AML-193 (cell line): ENCODE measurements around the gene ARPC4.
"Not testable (repeated sequence)": the region's sequence is repeated elsewhere in the genome, so short reads cannot be mapped to it uniquely, and the experiment has no call there.

Source experiments
- DNase-seq, 2 experiments: peaks; one replicate each; lab custom pipeline; 2025; lab: John Stamatoyannopoulos, UW

Gene ARPC4

DNA sequence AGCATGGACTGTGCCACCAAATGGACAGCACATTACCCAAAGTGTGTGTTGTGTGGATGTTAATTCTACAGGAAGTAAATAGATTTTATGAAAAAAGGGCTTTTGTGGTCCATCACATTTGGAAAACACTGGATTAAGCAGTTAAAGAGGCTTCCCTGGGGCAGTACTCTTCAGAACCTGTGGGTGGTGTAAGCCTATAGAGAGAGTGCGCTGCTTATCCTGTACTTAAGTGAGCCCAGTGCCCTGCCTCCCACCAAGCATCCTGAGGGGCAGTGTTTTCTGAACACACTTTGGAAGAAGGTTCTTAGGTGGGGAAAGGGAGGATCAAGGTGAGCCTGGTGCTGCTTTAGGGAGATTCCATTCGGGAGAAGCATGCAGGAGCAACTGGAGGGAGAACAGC, 28.1 kb downstream of the ARPC4 start:
- peak in 1 of 2 experiments; percentile 14 for DNase-seq

DNA sequence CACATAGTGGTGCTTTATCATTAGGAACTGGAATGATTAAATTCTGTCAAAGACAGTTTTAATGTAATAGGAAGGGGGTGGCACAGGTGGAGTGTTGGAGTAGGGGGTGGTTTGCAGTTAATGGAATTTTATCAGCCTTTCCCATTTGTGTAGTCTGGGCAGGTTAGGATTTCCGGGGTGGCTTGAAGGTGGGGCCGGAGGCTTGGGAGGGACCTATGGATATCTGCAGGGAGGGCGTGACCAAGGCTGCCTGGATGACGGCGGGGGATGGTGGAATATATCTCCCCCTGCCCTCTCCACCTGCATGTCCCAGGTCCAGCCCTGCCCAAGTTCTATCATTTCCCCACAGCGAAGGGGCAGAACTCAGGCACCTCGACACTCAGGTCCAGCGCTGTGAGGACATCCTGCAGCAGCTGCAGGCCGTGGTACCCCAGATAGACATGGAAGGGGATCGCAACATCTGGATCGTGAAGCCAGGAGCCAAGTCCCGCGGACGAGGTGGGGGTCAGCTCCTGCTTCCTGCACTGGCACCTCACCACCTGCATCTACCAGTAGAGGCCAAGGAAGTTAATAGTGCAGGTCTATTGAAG, 32.7 kb downstream of the ARPC4 start:
- DNase-seq = no peak

DNA sequence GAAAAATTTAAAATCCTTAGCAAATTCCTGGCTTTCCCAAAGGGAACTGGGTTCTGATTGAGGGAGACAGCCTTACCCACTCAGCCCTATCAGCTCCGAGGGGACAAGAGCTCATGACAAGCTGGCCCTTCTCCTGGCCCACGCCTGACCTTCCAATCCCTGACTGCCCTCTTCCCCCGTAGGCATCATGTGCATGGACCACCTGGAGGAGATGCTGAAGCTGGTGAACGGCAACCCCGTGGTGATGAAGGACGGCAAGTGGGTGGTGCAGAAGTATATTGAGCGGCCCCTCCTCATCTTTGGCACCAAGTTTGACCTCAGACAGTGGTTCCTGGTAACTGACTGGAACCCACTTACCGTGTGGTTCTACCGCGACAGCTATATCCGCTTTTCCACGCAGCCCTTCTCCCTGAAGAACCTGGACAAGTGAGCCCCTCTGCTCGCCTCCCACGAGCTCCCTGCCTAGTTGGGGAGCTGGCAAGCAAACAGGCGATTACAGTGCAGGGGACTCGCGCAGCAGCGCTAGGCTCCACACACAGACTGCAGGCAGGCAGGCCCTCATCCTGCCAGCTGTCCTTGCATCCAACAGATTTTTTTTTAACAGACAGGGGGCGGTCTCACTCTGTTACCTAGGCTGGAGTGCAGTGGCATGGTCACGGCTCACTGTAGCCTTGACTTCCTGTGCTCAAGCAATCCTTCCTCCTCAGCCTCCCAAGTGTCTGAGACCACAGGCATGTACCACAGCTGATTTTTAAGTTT, 34.1 kb downstream of the ARPC4 start:
- peak; percentile 25 to 62 for DNase-seq

DNA sequence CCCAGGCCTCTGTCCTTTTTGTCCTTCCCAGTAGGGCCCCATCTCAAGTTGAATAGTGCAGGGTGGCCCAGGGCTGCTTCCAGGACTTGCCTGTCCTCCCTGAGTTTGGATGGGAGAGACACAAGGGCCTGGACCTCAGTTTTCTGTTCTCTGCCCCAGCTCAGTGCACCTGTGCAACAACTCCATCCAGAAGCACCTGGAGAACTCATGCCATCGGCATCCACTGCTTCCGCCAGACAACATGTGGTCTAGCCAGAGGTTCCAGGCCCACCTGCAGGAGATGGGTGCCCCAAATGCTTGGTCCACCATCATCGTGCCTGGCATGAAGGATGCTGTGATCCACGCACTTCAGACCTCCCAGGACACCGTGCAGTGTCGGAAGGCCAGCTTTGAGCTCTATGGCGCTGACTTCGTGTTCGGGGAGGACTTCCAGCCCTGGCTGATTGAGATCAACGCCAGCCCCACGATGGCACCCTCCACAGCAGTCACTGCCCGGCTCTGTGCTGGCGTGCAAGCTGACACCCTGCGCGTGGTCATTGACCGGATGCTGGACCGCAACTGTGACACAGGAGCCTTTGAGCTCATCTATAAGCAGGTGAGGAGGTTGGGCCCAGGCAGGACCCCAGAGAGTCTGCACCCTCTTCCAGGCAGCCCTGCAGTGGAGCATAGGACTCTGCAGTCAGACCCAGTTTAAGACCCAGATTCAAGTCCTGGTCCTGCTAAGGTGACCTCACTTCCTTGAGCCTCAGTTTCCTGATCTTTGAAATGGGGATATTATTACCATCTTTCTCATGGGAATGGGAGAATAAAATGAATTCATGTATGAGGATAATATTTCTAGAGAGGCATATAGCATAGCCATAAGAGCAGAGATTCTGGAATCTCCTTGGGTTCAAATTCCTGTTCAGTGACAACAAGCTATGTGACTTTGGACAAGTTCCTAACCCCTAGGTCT, 36.2 kb downstream of the ARPC4 start:
- DNase-seq = no peak

DNA sequence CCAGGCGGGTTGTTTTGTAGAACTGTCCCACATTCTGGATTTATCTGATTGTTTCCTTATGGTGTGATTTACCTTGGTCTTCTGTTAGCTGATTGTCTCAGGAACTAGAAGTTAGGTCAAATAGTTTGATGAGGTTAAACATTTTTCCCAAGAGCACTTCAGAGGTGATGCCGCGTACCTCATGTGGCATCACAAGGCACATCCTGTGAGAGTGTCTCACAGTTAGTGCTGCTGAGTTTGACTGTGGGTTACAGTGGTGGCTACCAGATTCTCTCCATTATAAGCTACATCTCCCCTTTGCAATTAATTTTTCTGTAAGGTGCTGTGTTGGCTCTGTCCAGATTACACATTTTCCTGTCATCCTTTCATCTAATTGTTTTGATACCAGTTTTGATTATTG, 38.4 kb downstream of the ARPC4 start:
- DNase-seq = no peak

DNA sequence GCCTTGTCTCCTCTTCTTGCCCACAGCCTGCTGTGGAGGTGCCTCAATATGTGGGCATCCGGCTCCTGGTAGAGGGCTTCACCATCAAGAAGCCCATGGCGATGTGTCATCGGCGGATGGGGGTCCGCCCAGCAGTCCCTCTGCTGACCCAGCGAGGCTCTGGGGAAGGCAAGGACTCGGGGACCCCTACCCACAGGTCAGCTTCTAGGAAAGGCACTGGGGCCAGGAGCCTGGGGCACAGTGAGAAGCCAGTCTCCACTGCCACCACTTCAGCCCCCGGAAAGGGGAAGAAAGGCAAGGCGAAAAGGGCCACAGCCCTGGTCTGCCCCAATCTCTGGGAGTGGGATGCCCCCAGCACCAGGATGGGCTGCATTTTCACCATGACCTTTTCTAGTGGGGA, 40.2 kb downstream of the ARPC4 start:
- DNase-seq = no peak

DNA sequence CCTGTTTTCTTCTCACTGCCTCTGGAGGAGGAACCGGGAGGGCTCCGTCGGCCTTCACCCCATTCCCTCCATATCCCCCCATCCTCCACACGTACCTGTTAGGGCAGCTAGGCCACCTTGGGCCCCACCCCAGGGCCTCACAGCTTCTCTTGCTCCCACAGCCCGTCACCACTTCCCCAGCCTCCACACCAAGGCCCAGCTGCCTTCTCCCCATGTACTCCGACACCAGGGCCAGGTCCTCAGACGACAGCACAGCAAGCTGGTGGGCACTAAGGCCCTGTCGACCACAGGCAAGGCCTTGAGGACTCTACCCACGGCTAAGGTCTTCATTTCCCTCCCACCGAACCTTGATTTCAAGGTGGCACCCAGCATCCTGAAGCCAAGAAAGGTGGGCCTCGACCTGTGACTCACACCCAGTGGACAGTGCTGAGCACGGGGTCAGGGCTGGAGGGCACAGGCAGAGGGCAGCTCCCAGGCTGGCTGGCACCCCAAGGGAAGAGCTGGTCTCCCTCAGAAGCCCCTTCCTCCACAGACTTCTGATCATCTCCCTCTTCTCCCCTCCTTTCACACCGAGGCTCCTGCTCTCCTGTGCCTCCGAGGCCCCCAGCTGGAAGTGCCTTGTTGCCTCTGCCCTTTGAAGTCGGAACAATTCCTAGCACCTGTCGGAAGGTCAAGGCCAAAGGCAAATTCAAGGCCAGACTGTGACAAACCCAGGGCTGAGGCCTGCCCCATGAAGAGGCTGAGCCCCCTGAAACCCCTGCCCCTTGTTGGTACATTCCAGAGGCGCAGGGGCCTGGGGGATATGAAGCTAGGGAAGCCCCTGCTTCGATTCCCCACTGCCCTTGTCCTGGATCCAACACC, 41.9 kb downstream of the ARPC4 start:
- no peak for DNase-seq

DNA sequence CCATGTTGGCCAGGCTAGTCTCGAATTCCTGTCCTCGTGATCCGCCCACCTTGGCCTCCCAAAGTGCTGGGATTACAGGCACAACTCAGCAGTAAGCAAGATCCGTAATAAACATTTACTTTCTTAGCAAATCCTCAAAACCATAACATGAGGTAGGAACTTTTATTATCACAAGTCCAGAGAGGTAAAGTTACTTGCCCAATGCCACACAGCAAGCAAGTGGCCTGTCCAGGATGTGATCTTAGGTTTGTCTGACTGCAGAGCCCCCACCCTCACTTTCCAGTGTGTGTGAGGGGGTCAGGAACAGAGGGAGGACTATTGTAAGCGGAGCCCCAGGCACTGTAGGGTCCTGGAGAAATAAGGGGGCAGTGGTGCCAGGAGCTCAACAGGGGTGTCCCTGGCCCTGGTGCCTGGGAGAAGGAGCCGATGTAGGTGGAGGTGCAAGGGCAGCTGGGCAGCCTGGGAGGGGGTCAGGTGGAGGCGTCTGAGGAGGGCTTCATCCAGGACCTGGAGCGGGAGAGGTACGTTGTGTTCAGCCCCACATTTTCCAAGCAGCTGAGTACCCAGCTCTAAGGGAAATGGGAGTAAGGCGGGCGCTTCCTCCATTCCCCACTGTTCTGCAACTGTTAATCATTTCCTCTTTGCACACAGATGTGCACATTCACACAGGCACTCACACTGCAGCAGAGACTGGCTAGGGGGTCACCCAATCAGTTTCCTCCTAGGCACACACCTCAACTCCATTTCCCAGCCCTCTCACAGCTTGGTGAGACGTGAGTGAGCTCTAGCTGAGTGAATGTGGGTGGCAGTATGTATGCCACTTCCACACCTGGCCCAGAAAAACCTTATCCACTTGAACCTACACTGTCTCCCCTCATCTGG, 45.1 kb downstream of the ARPC4 start:
- peak; percentile 50 to 61 for DNase-seq

DNA sequence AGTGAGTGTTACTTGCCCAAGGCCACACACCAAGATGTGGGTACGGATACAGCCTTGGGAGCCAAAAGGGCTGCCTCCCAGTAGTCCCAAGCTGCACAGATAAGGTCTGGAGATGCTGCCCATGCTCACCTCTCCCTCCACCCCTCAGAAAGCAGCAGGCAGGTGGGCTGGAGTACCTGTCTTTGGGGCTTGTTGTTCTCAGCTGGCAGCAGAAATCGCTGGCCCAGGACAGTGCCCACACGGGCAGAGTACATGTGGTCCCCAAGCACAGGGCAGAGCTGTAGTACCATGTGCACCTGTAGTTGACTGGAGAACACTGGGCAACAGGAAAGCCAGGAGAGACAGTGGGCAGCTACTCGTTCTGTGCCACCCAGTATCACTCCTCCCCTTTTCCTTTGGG, 46.0 kb downstream of the ARPC4 start:
- no peak for DNase-seq

DNA sequence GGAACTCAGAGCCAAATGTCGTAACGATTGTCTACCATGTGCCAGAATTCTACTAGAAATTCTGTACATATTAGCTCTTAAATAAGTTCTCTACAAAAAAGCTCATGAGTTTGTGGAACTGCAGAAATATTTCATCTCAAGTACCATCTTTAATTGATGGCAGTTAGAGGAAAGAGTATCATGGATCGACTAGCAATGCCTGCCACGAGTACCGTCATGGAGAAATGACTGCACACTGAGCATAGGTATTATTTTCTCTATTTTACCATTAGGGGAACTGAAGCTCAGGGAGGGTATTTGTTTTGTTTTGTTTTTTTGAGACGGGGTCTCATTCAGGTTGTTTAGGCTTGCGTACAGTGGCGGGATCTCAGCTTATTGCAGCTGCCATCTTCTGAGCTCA, 48.1 kb downstream of the ARPC4 start:
- no peak for DNase-seq

DNA sequence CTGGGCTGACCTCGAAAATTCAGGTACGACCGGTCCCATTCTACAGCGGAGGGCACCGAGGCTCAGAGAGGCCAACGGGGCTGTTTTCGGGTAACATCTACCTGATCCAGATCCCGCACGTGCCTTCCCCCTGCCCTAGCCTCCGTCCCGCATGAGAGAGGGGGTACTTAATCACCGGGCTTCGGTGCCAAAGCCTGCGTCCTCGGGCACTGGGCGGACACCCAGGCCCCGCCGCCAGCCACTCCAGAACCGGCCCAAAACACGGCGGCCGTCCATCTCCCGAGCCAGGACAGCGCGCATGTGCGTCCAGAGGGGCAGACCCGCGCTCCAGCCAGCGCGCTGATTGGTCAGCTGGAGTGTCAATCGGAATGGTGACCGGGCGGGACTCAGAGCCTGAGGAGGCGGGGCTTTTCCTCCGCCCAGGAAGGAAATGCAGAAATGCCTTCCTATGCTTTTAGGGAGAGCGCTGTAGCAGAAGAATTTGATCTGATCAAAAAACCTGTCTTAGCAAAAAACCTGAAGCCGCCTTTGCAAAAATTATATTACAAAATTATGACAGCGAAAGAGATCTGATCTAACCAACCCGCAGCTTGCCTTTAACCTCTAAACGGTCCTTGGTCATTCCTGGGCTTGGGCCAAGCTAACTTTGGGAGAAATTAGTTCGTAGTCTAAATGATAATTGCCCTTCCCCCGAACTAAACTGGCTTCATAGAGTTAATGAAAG, 51.0 kb downstream of the ARPC4 start, which contains the start of gene RPUSD3:
TSS of gene RPUSD3 (minus strand) at position 294 of the 724 bp plus-strand sequence. CDS start at position 276, 18 bp downstream.
- peak; percentile 94 to 95 for DNase-seq

DNA sequence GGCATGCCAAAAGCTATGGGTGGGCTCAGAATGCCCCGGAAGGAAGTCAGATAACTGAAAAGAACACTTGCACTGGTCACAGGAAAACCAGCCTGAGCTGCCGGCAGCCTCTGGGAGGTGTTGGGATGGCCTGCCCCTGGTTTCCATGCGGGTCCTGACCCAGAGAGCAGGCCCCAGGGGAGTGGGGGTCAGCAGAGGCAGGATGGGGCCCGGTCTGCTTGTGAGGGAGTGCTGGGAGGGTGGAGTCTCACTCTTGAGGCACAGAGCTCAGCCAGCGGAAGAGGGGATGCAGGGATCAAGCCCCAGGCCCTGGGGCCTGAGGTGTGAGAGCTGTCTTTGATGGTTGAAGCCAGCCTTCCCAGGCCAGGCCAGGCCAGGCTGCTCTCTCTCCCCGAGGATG, 53.3 kb downstream of the ARPC4 start:
- DNase-seq = no peak

DNA sequence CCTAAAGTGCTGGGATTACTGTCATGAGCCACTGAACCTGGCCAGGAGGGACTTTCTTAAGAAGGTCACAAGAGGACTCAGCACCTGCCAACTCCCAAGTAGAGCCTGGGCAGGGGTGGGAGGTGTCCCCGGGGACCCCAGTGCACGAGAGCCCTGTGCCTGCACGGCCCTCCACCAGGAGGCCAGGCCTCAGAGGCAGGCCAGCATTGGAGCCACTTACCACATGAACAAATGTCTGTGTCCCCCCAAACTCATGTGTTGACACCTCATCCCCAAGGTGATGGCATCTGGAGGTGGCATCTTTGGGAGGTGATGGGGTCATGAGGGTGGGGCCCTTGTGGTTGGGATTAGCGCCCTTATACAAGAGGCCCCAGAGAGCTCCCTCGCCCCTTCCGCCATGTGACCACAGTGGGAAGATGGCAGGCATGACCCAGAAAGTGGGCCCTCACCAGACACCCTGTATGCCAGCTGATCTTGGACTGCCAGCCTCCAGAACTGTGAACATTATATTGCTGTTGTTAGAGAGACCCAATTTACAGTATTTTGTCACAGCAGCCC, 54.1 kb downstream of the ARPC4 start:
- DNase-seq = no peak

DNA sequence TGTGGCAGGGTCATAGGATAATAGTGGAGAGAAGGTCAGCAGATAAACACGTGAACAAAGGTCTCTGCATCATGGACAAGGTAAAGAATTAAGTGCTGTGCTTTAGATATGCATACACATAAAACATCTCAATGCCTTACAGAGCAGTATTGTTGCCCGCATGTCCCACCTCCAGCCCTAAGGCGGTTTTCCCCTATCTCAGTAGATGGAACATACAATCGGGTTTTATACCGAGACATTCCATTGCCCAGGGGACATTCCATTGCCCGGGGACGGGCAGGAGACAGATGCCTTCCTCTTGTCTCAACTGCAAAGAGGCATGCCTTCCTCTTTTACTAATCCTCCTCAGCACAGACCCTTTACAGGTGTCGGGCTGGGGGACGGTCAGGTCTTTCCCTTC, 55.0 kb downstream of the ARPC4 start:
- not testable (repeated sequence) for DNase-seq

DNA sequence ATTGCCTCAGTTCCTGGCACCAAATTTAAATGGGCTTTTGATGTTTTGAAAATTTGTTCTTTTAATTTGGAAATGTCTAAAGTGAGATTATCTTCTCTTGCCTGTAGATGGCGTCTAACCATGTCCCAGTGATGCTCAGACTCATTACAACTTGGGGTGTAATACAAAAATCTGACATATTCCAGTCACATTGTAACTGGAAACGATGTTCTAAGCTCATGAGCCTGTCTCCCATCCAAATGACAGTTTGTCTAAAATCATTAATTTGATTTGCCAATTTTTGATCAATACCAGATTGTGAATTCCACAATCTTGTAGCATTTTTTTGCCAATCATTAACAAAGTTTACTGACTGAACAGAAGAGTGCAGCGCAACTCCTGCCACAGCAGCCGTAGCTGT, 56.0 kb downstream of the ARPC4 start:
- DNase-seq = peak; percentile 44 to 64

DNA sequence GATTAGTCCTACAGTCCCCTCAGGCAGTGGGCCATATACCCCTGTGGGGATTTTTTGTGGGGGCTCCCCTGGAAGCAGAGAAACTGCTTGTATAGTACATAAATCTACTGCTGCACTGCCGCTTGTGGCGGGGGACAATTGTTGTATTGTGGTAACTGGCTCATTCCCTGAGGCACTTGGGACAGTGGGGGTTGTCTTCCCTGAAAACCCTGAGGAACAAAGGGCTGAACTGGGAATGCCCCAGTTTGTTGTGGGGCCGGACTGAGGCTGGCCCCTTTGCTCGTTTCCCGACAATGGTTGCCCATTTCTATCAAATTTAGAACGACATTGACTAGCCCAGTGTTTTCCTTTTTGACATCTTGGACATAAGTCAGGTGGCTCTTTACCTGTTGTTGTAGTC, 58.5 kb downstream of the ARPC4 start:
- not testable (repeated sequence) for DNase-seq

DNA sequence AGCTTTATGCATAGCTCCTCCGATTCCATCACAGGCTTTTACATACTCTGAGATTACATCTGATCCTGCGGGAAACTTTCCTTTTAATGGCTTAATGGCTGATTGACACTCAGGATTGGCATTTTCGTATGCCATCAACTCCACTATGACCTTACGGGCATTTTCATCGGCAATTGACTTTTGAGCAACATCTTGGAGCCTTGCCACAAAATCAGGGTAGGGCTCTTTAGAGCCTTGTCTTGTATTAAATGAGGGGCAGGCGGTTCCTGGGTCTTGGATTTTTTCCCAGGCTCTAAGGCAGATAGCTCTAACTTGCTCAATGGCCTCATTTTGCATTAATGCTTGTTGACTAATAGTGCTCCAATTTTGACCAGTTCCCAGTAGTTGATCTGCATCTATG, 59.0 kb downstream of the ARPC4 start:
- not testable (repeated sequence) for DNase-seq

DNA sequence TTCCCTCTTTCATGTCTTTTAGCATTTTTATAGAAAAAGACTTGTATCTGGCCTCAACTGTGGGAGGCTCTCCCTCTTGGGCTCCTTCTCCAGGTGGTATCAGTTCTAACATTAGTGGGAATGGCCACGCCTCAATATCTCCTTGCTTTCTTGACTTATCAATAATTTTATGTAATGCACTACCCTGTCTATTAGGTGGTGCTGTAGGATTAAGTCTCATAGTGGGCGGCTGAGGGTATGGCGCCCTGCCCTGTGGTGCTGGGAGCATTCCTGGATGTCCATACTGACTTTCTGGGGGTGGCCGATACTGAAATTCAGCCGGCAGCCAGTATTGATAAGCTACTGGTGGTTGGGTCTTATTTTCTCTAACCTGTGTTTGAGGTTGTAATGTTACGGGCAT, 59.6 kb downstream of the ARPC4 start:
- DNase-seq = no peak

DNA sequence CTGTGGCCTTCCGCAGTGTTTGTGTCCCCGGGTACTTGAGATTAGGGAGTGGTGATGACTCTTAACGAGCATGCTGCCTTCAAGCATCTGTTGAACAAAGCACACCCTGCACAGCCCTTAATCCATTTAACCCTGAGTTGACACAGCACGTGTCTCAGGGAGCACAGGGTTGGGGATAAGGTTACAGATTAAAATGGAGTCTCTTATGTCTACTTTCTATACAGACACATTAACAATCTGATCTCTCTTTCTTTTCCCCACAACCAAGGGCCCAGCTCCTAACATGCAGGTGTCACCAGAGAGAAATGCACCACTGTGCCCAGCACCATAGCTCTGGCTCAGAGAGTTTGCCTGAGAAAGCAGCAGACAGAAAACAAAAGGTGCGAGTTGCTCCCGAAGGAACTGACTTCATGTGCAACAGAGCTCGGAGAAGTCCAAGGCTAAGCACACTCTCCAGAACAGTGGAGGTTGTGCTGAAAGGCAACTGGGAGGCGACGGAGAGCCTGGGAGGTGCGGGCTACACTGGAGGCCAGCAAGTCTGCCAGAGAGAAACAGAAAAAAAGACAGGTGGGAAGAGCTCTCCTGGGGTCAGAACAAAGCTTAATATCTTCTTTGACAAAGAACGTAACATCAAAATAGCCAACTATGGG, 61.5 kb downstream of the ARPC4 start:
- DNase-seq = not testable (repeated sequence)
